NCI-H524 (cell line): ENCODE measurements around the gene ASAP2.

Experiments
- DNase-seq, 2 experiments: peaks; one replicate each; lab custom pipeline; 2025; lab: John Stamatoyannopoulos, UW

ASAP2 gene

DNA sequence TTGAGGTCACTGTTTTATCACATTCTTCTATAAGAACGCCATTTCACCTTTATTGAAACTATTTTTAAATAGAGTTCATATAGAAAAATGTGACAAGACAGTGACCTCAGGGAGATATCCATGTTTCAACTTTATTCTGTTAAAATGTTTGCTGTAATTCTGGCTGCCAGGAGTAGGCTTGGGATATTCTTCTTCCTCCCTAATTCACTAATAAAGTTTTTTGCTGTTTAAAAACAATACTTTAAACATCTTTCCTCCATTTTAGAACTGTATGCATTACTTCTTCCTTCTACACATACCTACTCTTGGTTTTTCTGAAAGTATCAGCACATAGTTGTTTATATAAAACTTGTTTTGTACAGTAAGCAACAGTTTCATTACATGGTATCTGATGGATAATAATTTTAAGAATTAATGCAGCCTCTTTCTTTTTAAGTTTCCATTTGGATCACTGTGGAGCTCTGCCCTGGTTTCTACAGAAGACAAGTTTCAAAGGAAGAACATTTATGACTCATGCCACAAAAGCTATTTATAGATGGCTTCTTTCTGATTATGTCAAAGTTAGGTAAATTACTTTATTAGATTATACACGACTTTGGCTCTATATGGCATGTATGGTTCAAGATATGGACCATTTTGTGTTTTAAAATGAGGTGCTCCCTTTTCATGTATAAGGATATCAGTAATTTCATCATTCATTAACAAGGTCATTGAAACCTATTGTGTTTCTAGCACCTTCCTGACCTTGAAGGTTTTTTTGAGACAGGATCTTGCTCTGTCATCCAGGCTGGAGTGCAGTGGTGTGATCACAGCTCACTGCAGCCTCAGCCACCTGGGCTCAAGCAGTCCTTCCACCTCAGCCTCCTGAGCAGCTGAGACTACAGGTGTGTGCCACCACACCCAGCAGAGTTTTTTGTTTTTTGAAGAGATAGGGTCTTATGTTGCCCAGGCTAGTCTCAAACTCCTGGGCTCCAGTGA lies 224.0 kb downstream of the ASAP2 start:
- no peak for DNase-seq

DNA sequence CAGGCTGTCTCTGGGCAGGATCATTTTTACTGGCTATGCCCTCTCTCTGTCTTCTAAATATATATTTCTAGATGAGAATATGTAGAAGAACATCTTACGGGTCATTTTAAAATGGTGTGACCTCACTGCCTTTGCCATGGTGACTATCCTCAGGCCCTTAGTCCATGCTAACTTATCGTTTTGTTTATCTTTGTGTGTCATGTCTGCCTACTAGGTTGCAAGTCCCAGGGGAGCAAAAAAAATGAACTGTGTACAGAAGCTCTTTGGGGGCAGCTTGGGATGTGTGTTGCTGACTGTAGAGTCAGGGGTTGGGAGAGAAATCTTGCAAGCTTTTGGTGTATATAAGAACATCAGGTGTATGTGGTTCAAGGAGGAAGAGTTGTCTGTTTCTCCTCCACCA lies 227.9 kb downstream of the ASAP2 start:
- no peak for DNase-seq

DNA sequence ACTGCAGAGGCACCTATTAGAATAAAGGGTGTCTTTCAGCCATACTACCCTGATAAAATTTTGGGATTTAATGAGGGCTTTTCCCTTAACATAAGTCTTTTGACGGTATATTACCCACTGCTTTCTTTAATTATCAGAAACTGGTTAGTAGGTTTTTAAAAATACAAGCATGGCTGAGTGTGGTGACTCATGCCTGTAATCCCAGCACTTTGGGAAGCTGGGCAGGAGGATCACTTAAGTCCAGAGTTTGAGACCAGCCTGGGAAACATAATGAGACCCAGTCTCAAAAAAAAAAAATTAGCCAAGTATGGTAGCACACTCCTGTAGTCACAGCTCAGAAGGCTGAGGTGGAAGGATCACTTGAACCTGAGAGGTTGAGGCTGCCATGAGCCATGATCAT lies 232.9 kb downstream of the ASAP2 start:
- DNase-seq, result no peak

DNA sequence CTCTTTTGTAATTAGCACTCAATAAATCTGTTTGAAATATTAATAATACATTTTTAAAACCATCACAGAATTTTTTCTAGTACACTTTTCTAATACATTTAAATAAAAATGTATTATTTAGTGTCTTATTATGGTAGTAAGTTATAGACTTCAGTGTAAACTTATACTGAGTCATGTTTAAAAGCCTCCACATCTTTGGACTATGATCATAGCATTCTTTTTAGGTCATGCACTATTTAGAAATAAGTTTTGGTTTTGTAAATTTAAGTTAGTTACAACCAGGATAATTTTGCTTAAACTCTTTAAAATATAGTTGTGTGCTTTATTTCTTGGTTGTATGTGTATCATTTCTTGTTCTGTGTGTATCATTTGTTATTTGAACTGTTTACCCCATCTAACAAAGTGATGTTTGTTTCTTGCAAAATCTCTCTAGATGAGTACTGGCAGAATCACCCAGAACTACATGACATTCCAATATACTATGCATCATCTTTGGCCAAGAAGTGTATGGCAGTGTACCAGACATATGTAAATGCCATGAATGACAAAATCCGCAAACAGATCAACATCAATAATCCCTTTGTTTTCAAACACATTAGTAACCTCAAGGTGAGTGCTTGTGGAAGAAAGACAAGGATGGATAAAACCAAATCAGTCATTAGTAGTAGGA lies 233.6 kb downstream of the ASAP2 start:
- DNase-seq, result no peak

DNA sequence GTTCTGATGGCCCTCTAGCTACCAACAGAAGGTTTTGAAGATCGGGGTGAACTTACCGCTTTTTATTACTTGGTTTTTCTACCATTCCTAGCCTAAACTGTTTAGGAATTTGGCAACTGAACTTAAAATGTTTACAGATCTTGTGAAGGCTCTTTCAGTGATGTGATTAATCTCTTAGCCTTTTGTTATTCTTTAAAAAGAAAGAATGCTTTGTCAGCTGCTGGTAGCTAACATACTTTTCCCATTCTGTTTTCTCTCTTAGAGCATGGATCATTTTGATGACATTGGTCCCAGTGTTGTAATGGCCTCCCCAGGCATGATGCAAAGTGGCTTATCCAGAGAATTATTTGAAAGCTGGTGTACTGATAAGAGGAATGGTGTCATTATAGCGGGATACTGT lies 234.9 kb downstream of the ASAP2 start:
- DNase-seq, result no peak

DNA sequence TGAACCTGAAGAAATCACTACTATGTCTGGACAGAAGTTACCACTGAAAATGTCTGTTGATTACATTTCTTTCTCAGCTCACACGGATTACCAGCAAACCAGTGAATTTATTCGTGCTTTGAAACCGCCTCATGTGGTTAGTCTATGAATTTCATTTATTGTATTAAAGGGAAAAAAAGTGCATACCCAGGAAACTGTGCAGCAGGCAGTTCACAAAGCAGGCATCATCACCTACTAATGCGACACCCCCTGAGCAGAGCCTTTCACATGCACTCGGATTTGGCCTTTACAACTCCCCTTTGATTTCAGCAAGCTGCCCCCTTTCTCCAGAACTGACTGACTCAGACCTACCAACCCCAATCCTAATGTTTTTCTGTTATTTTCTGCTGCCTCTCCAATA lies 236.9 kb downstream of the ASAP2 start:
- no peak for DNase-seq

DNA sequence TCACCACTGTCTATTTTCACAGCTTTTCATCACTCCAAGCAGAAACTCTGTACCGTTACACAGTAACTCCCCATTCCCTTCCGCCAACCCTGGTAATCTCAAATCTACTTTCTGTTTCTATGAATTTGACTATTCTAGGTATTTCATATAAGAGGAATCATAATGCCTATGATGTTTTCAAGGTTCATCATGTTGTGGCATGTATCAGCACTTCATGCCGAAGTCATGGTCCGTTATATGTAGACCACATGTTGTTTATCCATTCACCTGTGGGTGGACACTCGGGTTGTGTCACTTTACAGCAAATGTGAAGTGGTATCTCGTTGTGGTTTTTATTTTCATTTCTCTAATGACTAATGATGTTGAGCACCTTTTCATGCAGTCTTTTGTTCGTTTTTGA lies 238.5 kb downstream of the ASAP2 start:
- DNase-seq, result no peak

DNA sequence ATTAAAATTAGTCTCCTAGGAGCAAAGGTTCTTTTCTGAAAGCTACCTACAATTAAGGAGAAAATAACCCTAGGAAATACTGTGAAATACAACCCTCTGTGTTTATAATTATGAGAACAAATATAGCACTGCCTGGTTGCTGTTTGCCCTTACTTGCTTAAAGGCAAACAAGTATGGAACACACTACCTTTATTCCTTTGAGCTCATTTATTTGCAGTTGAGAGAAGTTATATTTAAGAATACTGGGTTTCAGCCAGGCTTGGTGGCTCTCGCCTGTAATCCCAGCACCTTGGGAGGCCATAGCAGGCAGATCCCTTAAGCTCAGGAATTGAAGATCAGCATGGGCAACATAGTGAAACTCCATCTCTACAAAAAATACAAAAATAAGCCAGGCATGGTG lies 244.6 kb downstream of the ASAP2 start:
- DNase-seq, result no peak
